Colonic mucosa (tissue), 4 donors: ENCODE results near the gene HOXA4. TPM values are rescaled to one million over a fixed set of nuclear protein-coding genes. Genes with fewer than 3 reads are reported as not detected.
A peak's percentile ranks its signal among the peaks of the same experiment; 100 is the strongest.

ENCODE experiments used
- DNase-seq: peaks from one replicate; pipeline ENCODE4 v3.0.0-alpha.2; 2020
- H3K27ac ChIP-seq: fragments of 200-600 bp; one replicate; pipeline ENCODE4 v1.8.0; 2021
- H3K27me3 ChIP-seq: fragments of 200-600 bp; one replicate; pipeline ENCODE4 v1.8.0; 2021
- H3K36me3 ChIP-seq: fragments of 200-600 bp; one replicate; pipeline ENCODE4 v1.8.0; 2021
- H3K4me1 ChIP-seq: fragments of 200-600 bp; one replicate; pipeline ENCODE4 v1.8.0; 2021; ENCODE audit warnings: mild to moderate bottlenecking
- H3K4me3 ChIP-seq: fragments of 200-600 bp; one replicate; pipeline ENCODE4 v1.8.0; 2021
- H3K9ac ChIP-seq, 2 donors: one replicate each; pipeline ENCODE4 v1.7.0; 2013; ENCODE audit warnings: control low read depth in 2 of 2, low read depth in 2 of 2, low read length in 2 of 2
- H3K9me3 ChIP-seq: fragments of 200-600 bp; one replicate; pipeline ENCODE4 v1.8.0; 2021
- CTCF ChIP-seq: fragments of 200-600 bp; IDR thresholded peaks from one replicate; pipeline ENCODE4 v1.8.0; 2022; ENCODE audit warnings: antibody characterized with exemption, mild to moderate bottlenecking
- intact Hi-C: fragments of 100-400 bp; cut with DNase I; formaldehyde crosslinking; loops from one replicate; pipeline ENCODE4 v1.14.1; 2022
- total RNA-seq, 2 donors: library from RNA; stranded (reverse); fragmentation: NEBNext Ultra II Directional in 1 of 2; extraction: Animal tissue kit (Norgen Biotek cat#: 25700) in 1 of 2; gene quantifications; one replicate each; pipeline ENCODE4 v1.2.1, GENCODE V29; 2021
- donor health status: healthy.
- donor health status: DM: no; HTN: no; CAD: no.
- donor health status: DM: no; HTN: no; CAD: no.

The HOXA4 gene
- total RNA-seq, 2 donors from 2014 or later = 3.3 to 4.5 TPM

GRCh38 chr7:27157702-27158431 lies 27.3 kb upstream of the HOXA4 start:
- peak overlapping the region; percentile 94 for H3K27ac ChIP-seq
- H3K4me1 ChIP-seq = peaks cover 16% of the 10 kb centered on the region
- TF ChIP-seq CTCF = no peak
- no peaks in the 10 kb centered on the region for H3K36me3 ChIP-seq
- no peak for DNase-seq
- H3K27me3 ChIP-seq = peaks cover 4% of the 10 kb centered on the region
- intact Hi-C loops = no loop called here
- H3K9me3 ChIP-seq = no peaks in the 10 kb centered on the region
- peak overlapping the region; percentile 49 for H3K4me3 ChIP-seq
- peak overlapping the region; percentile 80 to 100 for H3K9ac ChIP-seq

GRCh38 chr7:27156916-27157701 lies 26.6 kb upstream of the HOXA4 start:
- Histone ChIP-seq H3K4me1 (peaks cover 16% of the 10 kb centered on the region), H3K36me3 (no peaks in the 10 kb centered on the region), H3K9ac (peak overlapping the region; percentile 80 to 100), H3K27me3 (peaks cover 4% of the 10 kb centered on the region), H3K27ac (peak overlapping the region; percentile 94), H3K4me3 (peak overlapping the region; percentile 49), H3K9me3 (no peaks in the 10 kb centered on the region)
- intact Hi-C loops = no loop called here
- DNase-seq = no peak
- TF ChIP-seq CTCF = no peak

GRCh38 chr7:27156508-27156898 lies 25.9 kb upstream of the HOXA4 start, which contains the start of gene HOXA7:
Gene HOXA7, minus strand, starts transcription at chr7:27156675. Its CDS starts 130 bp downstream, at chr7:27156545.
- Histone ChIP-seq H3K9me3 (no peaks in the 10 kb centered on the region), H3K36me3 (no peaks in the 10 kb centered on the region), H3K27me3 (peaks cover 4% of the 10 kb centered on the region), H3K4me1 (peaks cover 16% of the 10 kb centered on the region), H3K27ac (peak within 1 kb of the TSS; percentile 94), H3K9ac (peak within 1 kb of the TSS; percentile 80 to 100), H3K4me3 (peak within 1 kb of the TSS; percentile 49)
- TF ChIP-seq CTCF = no peak
- intact Hi-C loops = no loop called here
- DNase-seq = peak; percentile 82

GRCh38 chr7:27155816-27156507 lies 25.4 kb upstream of the HOXA4 start:
- peak; percentile 70 for DNase-seq
- H3K9ac ChIP-seq = peak overlapping the region; percentile 80 to 100
- intact Hi-C loops = no loop called here
- H3K27ac ChIP-seq = peak overlapping the region; percentile 94
- H3K9me3 ChIP-seq = no peaks in the 10 kb centered on the region
- no peaks in the 10 kb centered on the region for H3K36me3 ChIP-seq
- TF ChIP-seq CTCF = no peak
- H3K4me1 ChIP-seq = peaks cover 16% of the 10 kb centered on the region
- peak overlapping the region; percentile 49 for H3K4me3 ChIP-seq
- peaks cover 4% of the 10 kb centered on the region for H3K27me3 ChIP-seq
